GM19238 (cell line): ENCODE results near the gene MALRD1.

Experiments used
- DNase-seq: peaks from one replicate; pipeline ENCODE4 v3.0.0; 2011; ENCODE audit warnings: low spot score; ENCODE audit not compliant: insufficient read length

Gene MALRD1

DNA sequence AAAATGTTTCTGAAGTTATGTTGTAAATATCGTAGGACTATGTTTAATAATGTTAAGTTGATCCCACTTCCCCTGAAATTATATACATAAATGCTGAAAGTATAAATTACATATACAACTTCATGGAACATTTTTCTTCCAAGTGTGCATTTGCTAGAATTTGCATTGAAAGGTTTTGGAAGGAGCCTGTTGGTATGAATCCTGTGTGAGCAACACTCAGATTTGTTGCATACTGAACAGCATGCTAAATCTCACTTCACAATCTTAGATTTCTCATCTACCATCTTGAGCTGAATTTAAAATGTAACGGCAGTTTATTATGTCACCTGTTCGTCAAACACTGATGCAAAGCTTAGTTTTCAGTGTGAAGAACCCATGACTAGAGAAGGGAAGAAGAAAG is 172.6 kb downstream of the MALRD1 start:
- DNase-seq = no peak

- DNase-seq = no peak
These were observed 177.4 kb downstream of the MALRD1 start for GRCh38 chr10:19226025-19226424.

- no peak for DNase-seq
These were observed 182.4 kb downstream of the MALRD1 start for GRCh38 chr10:19231034-19231433.

- DNase-seq = no peak
These were observed 197.5 kb downstream of the MALRD1 start for GRCh38 chr10:19245889-19246752.

DNA sequence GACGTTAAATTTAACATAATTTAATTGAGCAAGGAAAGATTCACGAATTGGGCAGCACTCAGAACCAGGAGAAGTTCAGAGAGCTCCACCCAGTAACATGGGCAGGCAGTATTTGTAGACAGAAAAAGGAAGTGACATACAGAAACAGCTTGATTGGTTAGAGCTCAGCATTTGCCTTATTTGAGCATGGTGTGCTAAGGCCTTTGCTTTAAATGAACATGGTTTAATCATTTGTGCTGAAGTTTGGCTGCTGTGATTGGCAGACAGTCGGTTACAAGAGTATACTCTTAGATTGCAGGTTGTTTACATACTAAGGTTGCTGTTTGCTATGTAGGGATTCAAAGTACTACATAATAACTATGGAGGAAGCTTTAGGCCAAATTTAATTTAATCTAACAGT is 199.2 kb downstream of the MALRD1 start:
- no peak for DNase-seq

DNA sequence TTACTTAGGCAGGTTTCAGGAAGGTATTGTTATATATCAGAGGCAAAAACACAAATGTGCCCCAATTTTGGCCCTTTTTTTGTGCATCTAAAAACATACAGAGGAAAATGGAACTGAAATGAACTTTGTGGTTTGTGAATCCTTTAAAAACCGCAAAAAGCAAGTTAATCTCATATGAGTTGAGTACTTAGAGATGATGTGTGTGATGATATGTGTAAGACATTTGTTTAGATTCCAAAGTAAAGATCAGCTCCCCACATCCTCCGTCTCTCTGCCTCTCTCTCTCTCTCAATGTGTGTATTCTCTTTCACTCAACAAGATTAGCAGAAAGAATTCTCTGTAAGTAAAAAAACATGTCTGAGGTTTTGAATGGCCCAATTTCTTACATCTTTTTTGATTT is 201.9 kb downstream of the MALRD1 start:
- DNase-seq = no peak

GRCh38 chr10:19252531-19252930 is 203.9 kb downstream of the MALRD1 start:
- DNase-seq = no peak

GRCh38 chr10:19256331-19256730 is 207.7 kb downstream of the MALRD1 start:
- no peak for DNase-seq

DNA sequence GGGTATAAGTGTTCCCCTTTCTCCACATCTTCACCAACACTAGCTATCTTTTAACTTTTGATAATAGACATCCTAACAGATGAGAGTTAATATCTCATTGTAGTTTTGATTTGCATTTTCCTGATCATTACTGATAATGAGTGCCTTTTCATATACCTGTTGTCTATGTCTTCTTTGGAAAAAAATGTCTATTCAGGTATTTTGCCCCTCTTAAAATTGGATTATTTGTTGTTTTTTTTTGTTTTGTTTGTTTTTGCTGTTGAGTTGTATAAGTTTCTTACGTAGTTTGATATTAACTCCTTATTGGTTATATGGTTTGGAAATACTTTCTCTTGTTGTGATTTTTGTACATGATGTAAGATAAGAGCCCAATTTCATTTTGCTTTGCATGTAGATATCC is 214.7 kb downstream of the MALRD1 start:
- DNase-seq = no peak

DNA sequence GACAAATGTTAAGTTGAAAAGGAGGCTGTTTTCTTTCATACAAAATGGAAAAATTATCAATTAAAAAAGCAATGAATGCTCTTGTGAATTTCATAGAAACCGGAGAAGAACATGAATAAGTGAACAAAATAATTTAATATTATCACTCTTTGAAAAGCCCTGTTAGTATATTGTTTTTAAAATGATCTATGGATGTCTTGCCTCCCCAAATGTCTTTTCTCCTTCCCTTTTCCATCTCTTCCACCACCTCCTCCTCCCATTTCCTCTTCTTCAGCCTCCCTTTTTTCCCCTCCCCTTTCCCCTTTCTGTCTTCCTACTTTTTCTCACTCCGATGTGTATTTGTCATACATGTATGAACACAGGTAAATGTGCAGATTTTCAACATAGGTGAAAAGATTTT is 234.7 kb downstream of the MALRD1 start:
- DNase-seq = no peak

DNA sequence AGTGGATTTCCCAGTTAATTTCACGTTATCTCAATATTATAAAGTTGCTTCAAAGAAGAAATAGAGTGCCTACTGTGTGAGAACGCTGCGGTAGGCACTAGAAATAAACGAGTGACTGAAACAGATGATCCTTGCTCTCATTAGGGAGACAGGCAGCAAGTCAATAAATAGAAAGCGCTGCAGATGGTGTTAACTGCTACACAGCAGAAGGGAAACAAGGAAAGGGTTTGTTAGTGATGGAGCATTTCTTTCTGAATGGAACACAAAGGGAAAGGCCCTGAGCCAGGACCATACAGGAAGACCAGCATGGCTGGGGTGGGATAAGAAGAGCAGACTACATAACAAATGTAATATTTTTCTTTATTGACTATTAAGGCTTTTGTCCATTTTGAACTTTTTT is 235.2 kb downstream of the MALRD1 start:
- DNase-seq = no peak

DNA sequence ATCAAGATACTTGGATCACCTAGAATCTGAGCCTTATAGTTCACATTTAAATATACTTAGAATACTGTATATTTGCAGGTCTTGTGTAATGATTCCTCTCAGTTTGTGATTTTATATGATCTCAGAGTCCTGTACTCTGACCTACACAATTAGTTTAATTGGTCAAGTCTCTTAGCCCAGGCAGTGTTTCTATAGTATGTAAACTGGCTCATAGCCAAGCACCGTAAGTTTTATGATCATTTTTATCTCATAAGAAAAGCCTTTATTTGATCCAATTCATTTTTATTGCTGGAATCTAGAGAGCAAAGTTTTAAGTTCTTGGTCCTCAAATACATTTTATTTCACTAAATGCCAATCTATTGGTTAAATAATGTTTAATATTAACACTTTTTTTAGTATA is 242.2 kb downstream of the MALRD1 start:
- DNase-seq = no peak

- DNase-seq = no peak
These were observed 245.6 kb downstream of the MALRD1 start for GRCh38 chr10:19294233-19294632.

DNA sequence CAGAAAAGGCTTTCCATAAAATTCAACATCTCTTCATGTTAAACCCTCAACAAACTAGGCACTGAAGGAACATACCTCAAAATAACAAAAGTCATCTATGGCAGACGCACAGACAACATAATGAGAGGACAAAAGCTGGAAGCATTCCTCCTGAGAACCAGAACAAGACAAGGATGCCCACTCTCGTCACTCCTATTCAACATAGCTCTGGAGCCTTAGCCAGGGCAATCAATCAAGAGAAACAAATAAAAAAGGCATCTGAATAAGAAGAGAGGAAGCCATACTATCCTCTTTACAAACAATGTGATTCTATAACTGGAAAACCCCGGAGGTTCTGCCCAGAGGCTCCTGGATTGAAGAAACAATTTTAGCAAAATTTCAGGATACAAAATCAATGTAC is 251.0 kb downstream of the MALRD1 start:
- DNase-seq = no peak

GRCh38 chr10:19302117-19302516 is 253.5 kb downstream of the MALRD1 start:
- no peak for DNase-seq

DNA sequence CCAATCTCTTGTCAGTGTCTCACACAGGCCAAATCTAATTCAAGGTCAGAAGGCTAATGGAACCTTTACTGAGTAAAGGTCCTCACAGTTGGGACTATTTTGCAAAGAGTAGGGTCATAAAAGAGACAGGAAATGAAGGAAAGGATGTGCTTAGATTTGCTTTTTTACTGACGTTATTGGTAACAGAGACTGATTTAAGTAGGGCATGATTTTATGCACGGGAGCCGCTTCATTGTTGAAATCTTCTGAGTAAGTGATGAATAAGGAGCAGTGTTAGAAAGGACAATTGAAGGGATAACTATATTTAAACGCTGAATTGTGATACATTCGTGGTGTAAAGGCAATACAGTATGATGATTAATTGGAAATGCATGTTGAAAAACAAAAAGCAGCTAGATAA is 261.5 kb downstream of the MALRD1 start:
- DNase-seq = no peak

GRCh38 chr10:19316204-19316870 is 267.7 kb downstream of the MALRD1 start:
- DNase-seq = no peak

DNA sequence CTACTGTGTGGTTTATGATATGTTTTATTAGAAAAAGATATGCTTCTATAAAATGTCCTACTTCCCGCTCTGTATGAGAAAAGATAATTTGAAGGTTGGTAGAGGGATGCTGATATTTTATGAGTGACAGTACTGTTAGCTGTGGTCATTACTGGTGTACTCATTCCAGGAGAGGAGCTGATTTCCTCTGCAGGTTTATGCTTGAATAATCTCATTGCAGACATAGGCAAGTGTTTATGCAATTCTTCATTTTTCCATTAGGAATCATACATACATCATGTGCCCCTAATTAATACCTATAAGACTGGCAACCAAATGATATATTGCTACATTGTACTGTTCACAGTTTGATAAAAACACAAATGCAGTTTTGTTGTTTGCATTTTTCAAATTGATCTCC is 269.4 kb downstream of the MALRD1 start:
- no peak for DNase-seq

- DNase-seq = no peak
These were observed 277.0 kb downstream of the MALRD1 start for GRCh38 chr10:19325581-19325980.

DNA sequence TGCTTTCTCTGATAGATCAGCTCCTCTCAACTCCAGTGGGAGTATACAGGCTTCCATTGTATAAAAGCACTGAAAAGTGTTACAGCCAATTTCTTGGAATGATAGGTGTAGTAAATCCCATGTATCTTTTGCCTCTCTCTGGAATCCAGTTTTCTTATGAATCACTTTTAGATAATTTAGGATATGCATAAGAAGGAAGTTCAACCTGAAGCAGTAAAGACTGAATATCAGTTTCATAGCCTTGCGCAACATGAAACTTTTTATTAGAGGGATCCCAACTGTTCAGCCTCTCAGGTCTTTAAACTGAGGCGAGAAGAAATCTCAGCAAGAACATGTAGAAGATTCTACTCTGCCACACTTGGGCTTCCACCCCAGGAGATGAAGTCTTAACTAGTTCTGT is 280.0 kb downstream of the MALRD1 start:
- DNase-seq = no peak

DNA sequence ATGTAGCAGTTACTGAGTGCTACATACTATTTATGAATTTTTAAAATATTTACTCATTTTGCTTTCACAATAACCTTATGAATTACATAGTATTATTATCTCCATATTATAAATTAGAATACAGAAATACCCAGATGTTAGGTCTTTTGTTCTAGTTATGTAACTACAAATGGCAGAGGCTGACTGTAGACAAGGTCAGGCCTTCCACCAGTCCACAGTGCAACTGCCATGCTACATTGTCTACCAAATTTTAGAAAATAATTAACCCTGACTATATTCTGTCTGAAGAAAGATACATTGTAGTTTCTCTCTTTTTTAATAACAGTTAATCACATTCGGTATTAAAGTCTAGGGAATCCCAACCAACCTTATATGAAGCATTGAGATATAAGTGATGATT is 280.9 kb downstream of the MALRD1 start:
- DNase-seq = no peak

DNA sequence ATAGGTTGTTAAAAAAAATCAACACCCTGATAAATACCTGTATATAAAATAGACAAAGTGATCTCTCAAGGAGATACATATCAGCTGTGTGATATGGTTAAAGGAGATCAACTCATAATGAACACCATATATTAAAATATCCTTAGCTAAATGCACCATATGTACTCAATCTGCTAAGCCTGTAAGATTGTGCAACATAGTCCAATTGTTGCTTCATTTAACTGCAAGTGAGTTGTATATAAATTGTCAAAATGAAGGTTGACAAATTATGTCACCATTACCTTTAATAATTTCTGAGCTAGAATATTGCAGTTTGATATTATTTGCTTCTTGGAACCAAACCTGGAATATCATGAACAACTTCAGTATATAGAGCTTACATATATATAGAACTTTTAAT is 283.7 kb downstream of the MALRD1 start:
- no peak for DNase-seq

DNA sequence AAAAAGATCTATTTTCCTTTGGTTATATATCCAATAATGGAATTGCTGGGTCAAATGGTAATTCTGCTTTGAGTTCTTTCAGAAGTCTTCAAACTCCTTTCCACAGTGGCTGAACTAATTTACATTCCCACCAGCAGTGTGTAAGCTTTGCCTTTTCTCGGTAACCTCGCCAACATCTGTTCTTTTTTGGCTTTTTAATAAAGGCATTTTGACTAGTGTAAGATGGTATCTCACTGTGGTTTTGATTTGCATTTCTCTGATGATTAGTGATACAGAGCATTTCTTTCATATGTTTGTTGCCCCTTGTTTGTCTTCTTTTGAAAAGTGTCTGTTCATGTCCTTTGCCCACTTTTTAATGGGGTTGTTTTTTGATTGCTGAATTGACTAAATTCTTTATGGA is 285.0 kb downstream of the MALRD1 start:
- no peak for DNase-seq
